Measurements from ENCODE around the gene EHD1. TPM values are rescaled to one million over a fixed set of nuclear protein-coding genes. Genes with fewer than 3 reads are reported as not detected.

EHD1 gene
- total and polyA plus RNA-seq, 9 of the 15 experiments (the other 6 are each of a cell fraction or from before 2014, with no cell fraction given), result 0.46 to 65.0 (median 16.4) TPM

- TF ChIP-seq MAFK (IDR thresholded peaks at IDR 0.05; ENCODE audit: low read length) (no peak), GTF2F1 (IDR thresholded peaks at IDR 0.05; ENCODE audit: low read depth, low read length) (no peak), HOMEZ (CRISPR knock-in tag; IDR thresholded peaks at IDR 0.05) (no peak), NCOA2 (IDR thresholded peaks at IDR 0.05; ENCODE audit: partially characterized antibody in 2 of 2) (no peak), MYNN (IDR thresholded peaks at IDR 0.05) (no peak), MYNN (CRISPR knock-in tag; IDR thresholded peaks at IDR 0.05) (no peak), GTF2A2 (tag; IDR thresholded peaks at IDR 0.05) (no peak), ZNF24 (IDR thresholded peaks at IDR 0.05) (no peak), ARID1B (IDR thresholded peaks at IDR 0.05) (no peak), HES1 (IDR thresholded peaks at IDR 0.05; ENCODE audit: low read depth) (no peak), NR4A1 (CRISPR knock-in tag; IDR thresholded peaks at IDR 0.05) (no peak), NR4A1 (tag; IDR thresholded peaks at IDR 0.05) (no peak), TBL1XR1 (IDR thresholded peaks at IDR 0.05; ENCODE audit: low read length in 2 of 2) (no peak), SREBF2 (CRISPR knock-in tag; IDR thresholded peaks at IDR 0.05) (no peak), ERF (CRISPR knock-in tag; IDR thresholded peaks at IDR 0.05) (no peak), KLF1 (tag; IDR thresholded peaks at IDR 0.05) (no peak; the same call in none of the 2 replicates), ZBTB33 (CRISPR knock-in tag; IDR thresholded peaks at IDR 0.05) (0 out of 2 replicates have a peak, but pooled peaks have one; percentile 38), RBM39 (optimal IDR thresholded peaks at IDR 0.05; ENCODE audit: low read depth, low read length) (no peak), SMARCA5 (IDR thresholded peaks at IDR 0.05) (no peak), RCOR1 (IDR thresholded peaks at IDR 0.05; ENCODE audit: borderline replicate concordance in 1 of 2, low read depth in 2 of 2, low read length in 2 of 2) (no peak), ZBTB2 (IDR thresholded peaks at IDR 0.05) (no peak), LCOR (CRISPR knock-in tag; IDR thresholded peaks at IDR 0.05) (peak; percentile 30; the same call in 1 of the 2 replicates), RUNX1 (IDR thresholded peaks at IDR 0.05; ENCODE audit: low read depth) (no peak), HMGN3 (IDR thresholded peaks at IDR 0.05; ENCODE audit: borderline replicate concordance, extremely low read depth, insufficient read length, low read depth, low read length) (peak; percentile 70)
These were observed 38.6 kb upstream of the EHD1 start, which contains the start of gene ATG2A (continued) for GRCh38 chr11:64916775-64917662.

All from K562 (cell line).